Uterine smooth muscle cell (primary cell): ENCODE results near the gene MTNR1B. TPM values are rescaled to one million over a fixed set of nuclear protein-coding genes. Genes with fewer than 3 reads are reported as not detected.

ENCODE experiments used
- total RNA-seq: library from RNA; depleted of rRNA; stranded (reverse); fragments of >200 nt; gene quantifications from 2 replicates; pipeline ENCODE4 v1.2.3, GENCODE V29; 2014

The MTNR1B gene
- not detected in 2 replicates for total RNA-seq

GRCh38 chr11:92969634-92970347 is at the start of gene MTNR1B:
MTNR1B (plus strand) TSS chr11:92969651; CDS start chr11:92969726, 75 bp downstream.

Other genes starting within 250 kb of the MTNR1B start
- 12.0 and 17.5 TPM in 2 replicates for gene SLC36A4, start 228.3 kb downstream of the MTNR1B start, total RNA-seq